SK-N-SH (cell line): ENCODE results near the gene RFX2. TPM values are rescaled to one million over a fixed set of nuclear protein-coding genes. Genes with fewer than 3 reads are reported as not detected.

ENCODE experiments used
- CTCF ChIA-PET: fragments of 300-600, 350-600 bp; formaldehyde crosslinking; extraction: SDS; loops from one replicate; lab custom pipeline; 2021; lab: Yijun Ruan, JAX
- POLR2A ChIA-PET: fragments of 350-600 bp; sonication (Branson Sonifier 250); formaldehyde crosslinking; extraction: SDS; loops from one replicate; lab custom pipeline; 2020; ENCODE audit warnings: antibody characterized with exemption, inconsistent platforms; lab: Yijun Ruan, JAX
- DNase-seq: peaks from one replicate; pipeline ENCODE4 v3.0.0; 2012
- H2AFZ ChIP-seq: fragments of 200-600 bp; sonication (generic); 2 replicates; pipeline ENCODE4 v1.8.1; 2016; ENCODE audit warnings: antibody characterized with exemption, mild to moderate bottlenecking, low read depth
- H3F3A ChIP-seq: fragments of 200-600 bp; sonication (generic); replicated peaks from 2 replicates; pipeline ENCODE3; 2016; ENCODE audit warnings: antibody characterized with exemption, mild to moderate bottlenecking; ENCODE audit not compliant: insufficient read depth
- H3K27ac ChIP-seq, 2 experiments: fragments of 200-500 bp in 1 of 2; fragments of 200-600 bp in 1 of 2; sonication (Bioruptor generic) in 1 of 2; sonication (generic), shearing (Covaris generic) in 1 of 2; 2 replicates each; pipeline versions ENCODE4 v1.5.1 to v1.6.1; 2014 to 2016; ENCODE audit warnings: low read depth in 2 of 2, inconsistent platforms in 1 of 2, low read length in 1 of 2, mild to moderate bottlenecking in 1 of 2, mixed read lengths in 1 of 2
- H3K27me3 ChIP-seq: fragments of 200-600 bp; sonication (generic), shearing (Covaris generic); 2 replicates; pipeline ENCODE4 v1.6.1; 2016; ENCODE audit warnings: mixed run types; ENCODE audit not compliant: insufficient read depth
- H3K36me3 ChIP-seq, 2 experiments: fragments of 200-500 bp in 1 of 2; fragments of 200-600 bp in 1 of 2; sonication (Bioruptor generic) in 1 of 2; sonication (generic) in 1 of 2; replicated peaks in 1 of 2; 2 replicates each; pipeline versions ENCODE3 to v1.5.1; 2014 to 2016; ENCODE audit warnings: low read length in 1 of 2, mild to moderate bottlenecking in 1 of 2; ENCODE audit not compliant: insufficient read depth in 2 of 2, control insufficient read depth in 1 of 2
- H3K4me1 ChIP-seq, 2 experiments: fragments of 200-500 bp in 1 of 2; fragments of 200-600 bp in 1 of 2; sonication (Bioruptor generic) in 1 of 2; sonication (generic), shearing (Covaris generic) in 1 of 2; 2 replicates each; pipeline versions ENCODE4 v1.5.1 to v1.6.1; 2014 to 2016; ENCODE audit warnings: low read depth in 1 of 2, low read length in 1 of 2, mixed run types in 1 of 2; ENCODE audit not compliant: insufficient read depth in 2 of 2, control insufficient read depth in 1 of 2
- H3K4me2 ChIP-seq: fragments of 200-600 bp; sonication (generic), shearing (Covaris generic); 2 replicates; pipeline ENCODE4 v1.6.1; 2017; ENCODE audit warnings: mixed run types
- H3K4me3 ChIP-seq, 2 experiments: fragments of 200-500 bp in 1 of 2; fragments of 200-600 bp in 1 of 2; sonication (Bioruptor generic) in 1 of 2; sonication (generic), shearing (Covaris generic) in 1 of 2; 2 replicates each; pipeline versions ENCODE4 v1.5.1 to v1.8.1; 2014 to 2016; ENCODE audit warnings: low read depth in 2 of 2, inconsistent platforms in 1 of 2, low read length in 1 of 2, mild to moderate bottlenecking in 1 of 2, mixed read lengths in 1 of 2, moderate library complexity in 1 of 2
- H3K79me2 ChIP-seq: fragments of 200-600 bp; sonication (generic); 2 replicates; pipeline ENCODE4 v1.8.1; 2017; ENCODE audit warnings: mild to moderate bottlenecking; ENCODE audit not compliant: insufficient read depth
- H3K9ac ChIP-seq: fragments of 200-600 bp; sonication (generic); 2 replicates; pipeline ENCODE4 v1.6.1; 2017; ENCODE audit warnings: mixed run types
- H3K9me2 ChIP-seq: fragments of 200-600 bp; sonication (generic); 2 replicates; pipeline ENCODE4 v1.6.1; 2017; ENCODE audit warnings: mixed run types
- H3K9me3 ChIP-seq: fragments of 200-600 bp; sonication (generic); 2 replicates; pipeline ENCODE4 v1.6.1; 2017; ENCODE audit warnings: mixed run types, mild to moderate bottlenecking, moderate library complexity
- H4K20me1 ChIP-seq: fragments of 200-600 bp; sonication (generic); 2 replicates; pipeline ENCODE4 v1.6.1; 2017; ENCODE audit warnings: mild to moderate bottlenecking, mixed run types; ENCODE audit not compliant: insufficient read depth
- FOXJ3 ChIP-seq: sonication (generic); formaldehyde crosslinking; IDR thresholded peaks from 2 replicates; pipeline ENCODE4 v1.5.1; 2020; ENCODE audit warnings: mild to moderate bottlenecking, missing genetic modification reagents
- GATA2 ChIP-seq: sonication (generic); formaldehyde crosslinking; IDR thresholded peaks from 2 replicates; pipeline ENCODE4 v1.5.0; 2020; ENCODE audit warnings: mild to moderate bottlenecking, missing genetic modification reagents
- JUND ChIP-seq: IDR thresholded peaks from 2 replicates; pipeline ENCODE4 v1.4.0; 2012
- MEF2A ChIP-seq: IDR thresholded peaks from 2 replicates; pipeline ENCODE4 v1.4.0; 2012; ENCODE audit warnings: low read depth, borderline replicate concordance
- NRF1 ChIP-seq: IDR thresholded peaks from 2 replicates; pipeline ENCODE4 v1.6.1; 2012; ENCODE audit warnings: low read depth, mild to moderate bottlenecking, low read length
- PBX3 ChIP-seq: IDR thresholded peaks from 2 replicates; pipeline ENCODE4; 2012
- POLR2AphosphoS5 ChIP-seq: IDR thresholded peaks from 2 replicates; pipeline ENCODE4 v1.6.1; 2012; ENCODE audit warnings: low read depth, low read length
- RCOR1 ChIP-seq: fragments of 150-350 bp; IDR thresholded peaks from 2 replicates; pipeline ENCODE4 v1.6.1; 2017; ENCODE audit warnings: antibody characterized with exemption, low read length
- RXRA ChIP-seq: IDR thresholded peaks from 2 replicates; pipeline ENCODE4 v1.4.0; 2012; ENCODE audit warnings: low read depth, mild to moderate bottlenecking, borderline replicate concordance
- SIN3A ChIP-seq: IDR thresholded peaks from 2 replicates; pipeline ENCODE4 v1.6.1; 2012; ENCODE audit warnings: low read depth, mild to moderate bottlenecking, low read length, moderate library complexity, borderline replicate concordance
- SMC3 ChIP-seq: IDR thresholded peaks from 2 replicates; pipeline ENCODE4 v1.6.1; 2012; ENCODE audit warnings: low read depth, low read length, improper control_type of control experiment
- TCF12 ChIP-seq: IDR thresholded peaks from 2 replicates; pipeline ENCODE4 v1.4.0; 2012
- WGBS: methylation state at CpG from one replicate; pipeline ENCODE4 v1.1.6; 2017; ENCODE audit warnings: low lambda C conversion rate; 5-methylcytosine and 5-hydroxymethylcytosine counted together
- polyA plus RNA-seq, 3 experiments: library from polyadenylated mRNA; depleted of rRNA; stranded (reverse); fragments of >200 nt; gene quantifications; 2 replicates each; pipeline ENCODE4 v1.2.3, GENCODE V29; 2012
- TF ChIP-seq, protein P1 (sequence below): fragments of 150-350 bp; IDR thresholded peaks from 2 replicates; pipeline ENCODE4 v1.6.1; 2016; ENCODE audit warnings: mild to moderate bottlenecking, low read depth, low read length
- TF ChIP-seq, protein P2 (sequence below): IDR thresholded peaks from 2 replicates; pipeline ENCODE4 v1.6.1; 2012; ENCODE audit warnings: mild to moderate bottlenecking, low read depth, low read length, moderate library complexity

The RFX2 gene
- polyA plus RNA-seq, 1 of the 3 experiments (the other 2 are of a cell fraction), result 12.6 TPM

DNA sequence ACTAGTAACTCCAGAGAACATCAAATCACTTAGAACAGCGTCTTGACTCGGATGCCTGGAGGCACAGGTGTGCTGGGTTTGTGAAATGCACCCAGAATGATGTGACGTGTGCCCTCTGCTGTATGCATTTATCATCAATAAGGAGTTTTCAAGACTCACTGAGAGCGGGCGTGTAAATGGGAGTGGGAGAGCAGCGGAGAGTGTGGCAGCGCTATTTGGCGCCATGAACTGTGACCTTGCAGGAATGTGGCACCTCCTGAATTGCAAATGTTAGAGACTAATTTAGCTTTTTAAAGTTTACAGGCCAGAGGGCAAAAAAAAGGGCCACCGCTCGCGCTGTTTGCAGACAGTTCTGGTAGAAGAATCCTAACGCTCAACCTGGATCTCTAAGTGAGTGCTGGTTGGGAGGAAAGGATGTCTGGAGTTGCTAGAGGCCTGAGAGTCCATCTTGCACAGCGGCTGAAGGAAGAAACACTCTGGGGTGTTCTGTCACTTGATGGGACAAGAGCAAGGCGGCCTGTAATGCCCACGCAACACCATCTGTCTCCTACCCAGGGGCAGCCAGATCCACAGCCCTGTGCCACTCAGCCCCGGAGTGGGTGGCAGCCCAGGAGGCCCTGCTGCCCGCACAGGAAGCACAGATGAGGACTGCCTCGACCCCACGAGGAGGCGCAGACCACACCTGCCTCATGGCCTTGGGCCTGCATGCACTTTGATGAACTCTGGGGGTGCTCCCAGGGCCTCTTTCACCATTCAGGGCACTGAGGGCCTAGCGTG lies 152.0 kb downstream of the RFX2 start:
- H3K4me2 ChIP-seq, result no peak overlapping the region
- H3K9ac ChIP-seq, result no peak overlapping the region
- H3F3A ChIP-seq, result no peaks in the 10 kb centered on the region
- POLR2A ChIA-PET, result interaction anchor here (0.7 kb wide), 1 partner anchor 22 kb away, joined by 4 read pairs; no protein-coding TSS in a partner anchor
- H2AFZ ChIP-seq, result no peak overlapping the region
- H3K79me2 ChIP-seq, result peaks cover 99% of the 10 kb centered on the region
- CTCF ChIA-PET, result interaction anchor here (1.8 to 5.3 kb wide), 3 partner anchors 9 to 154 kb away, joined by 7 to 34 read pairs (median 11); no protein-coding TSS in a partner anchor
- H3K36me3 ChIP-seq, result no peaks in the 10 kb centered on the region
- H3K27ac ChIP-seq, result peak overlapping the region in 1 of 2 experiments; percentile 25; a peak in 1 of 4 replicates
- H4K20me1 ChIP-seq, result peaks cover 98% of the 10 kb centered on the region
- no peaks in the 10 kb centered on the region for H3K27me3 ChIP-seq
- DNase-seq, result peak; percentile 19
- TF ChIP-seq MEF2A (no peak), POLR2AphosphoS5 (no peak), SIN3A (no peak), GATA2 (CRISPR knock-in tag) (no peak), JUND (no peak), RCOR1 (no peak), RXRA (no peak), PBX3 (no peak), SMC3 (no peak), TCF12 (no peak), NRF1 (no peak), FOXJ3 (CRISPR knock-in tag) (no peak)
- TF ChIP-seq, protein P1, sequence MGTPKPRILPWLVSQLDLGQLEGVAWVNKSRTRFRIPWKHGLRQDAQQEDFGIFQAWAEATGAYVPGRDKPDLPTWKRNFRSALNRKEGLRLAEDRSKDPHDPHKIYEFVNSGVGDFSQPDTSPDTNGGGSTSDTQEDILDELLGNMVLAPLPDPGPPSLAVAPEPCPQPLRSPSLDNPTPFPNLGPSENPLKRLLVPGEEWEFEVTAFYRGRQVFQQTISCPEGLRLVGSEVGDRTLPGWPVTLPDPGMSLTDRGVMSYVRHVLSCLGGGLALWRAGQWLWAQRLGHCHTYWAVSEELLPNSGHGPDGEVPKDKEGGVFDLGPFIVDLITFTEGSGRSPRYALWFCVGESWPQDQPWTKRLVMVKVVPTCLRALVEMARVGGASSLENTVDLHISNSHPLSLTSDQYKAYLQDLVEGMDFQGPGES, result no peak
- TF ChIP-seq, protein P2, sequence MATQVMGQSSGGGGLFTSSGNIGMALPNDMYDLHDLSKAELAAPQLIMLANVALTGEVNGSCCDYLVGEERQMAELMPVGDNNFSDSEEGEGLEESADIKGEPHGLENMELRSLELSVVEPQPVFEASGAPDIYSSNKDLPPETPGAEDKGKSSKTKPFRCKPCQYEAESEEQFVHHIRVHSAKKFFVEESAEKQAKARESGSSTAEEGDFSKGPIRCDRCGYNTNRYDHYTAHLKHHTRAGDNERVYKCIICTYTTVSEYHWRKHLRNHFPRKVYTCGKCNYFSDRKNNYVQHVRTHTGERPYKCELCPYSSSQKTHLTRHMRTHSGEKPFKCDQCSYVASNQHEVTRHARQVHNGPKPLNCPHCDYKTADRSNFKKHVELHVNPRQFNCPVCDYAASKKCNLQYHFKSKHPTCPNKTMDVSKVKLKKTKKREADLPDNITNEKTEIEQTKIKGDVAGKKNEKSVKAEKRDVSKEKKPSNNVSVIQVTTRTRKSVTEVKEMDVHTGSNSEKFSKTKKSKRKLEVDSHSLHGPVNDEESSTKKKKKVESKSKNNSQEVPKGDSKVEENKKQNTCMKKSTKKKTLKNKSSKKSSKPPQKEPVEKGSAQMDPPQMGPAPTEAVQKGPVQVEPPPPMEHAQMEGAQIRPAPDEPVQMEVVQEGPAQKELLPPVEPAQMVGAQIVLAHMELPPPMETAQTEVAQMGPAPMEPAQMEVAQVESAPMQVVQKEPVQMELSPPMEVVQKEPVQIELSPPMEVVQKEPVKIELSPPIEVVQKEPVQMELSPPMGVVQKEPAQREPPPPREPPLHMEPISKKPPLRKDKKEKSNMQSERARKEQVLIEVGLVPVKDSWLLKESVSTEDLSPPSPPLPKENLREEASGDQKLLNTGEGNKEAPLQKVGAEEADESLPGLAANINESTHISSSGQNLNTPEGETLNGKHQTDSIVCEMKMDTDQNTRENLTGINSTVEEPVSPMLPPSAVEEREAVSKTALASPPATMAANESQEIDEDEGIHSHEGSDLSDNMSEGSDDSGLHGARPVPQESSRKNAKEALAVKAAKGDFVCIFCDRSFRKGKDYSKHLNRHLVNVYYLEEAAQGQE, result no peak
- no peak overlapping the region for H3K4me3 ChIP-seq
- 96% methylated on average over 16 of the region's 21 CpGs for WGBS
- no peaks in the 10 kb centered on the region for H3K9me2 ChIP-seq
- H3K9me3 ChIP-seq, result no peaks in the 10 kb centered on the region
- peaks cover 16 to 84% of the 10 kb centered on the region in 2 experiments for H3K4me1 ChIP-seq
